ENCODE measurements around the gene EDA.
"Not testable (repeated sequence)": the region's sequence is repeated elsewhere in the genome, so short reads cannot be mapped to it uniquely, and the experiment has no call there.

EDA gene

GRCh38 chrX:69961365-69962072, 345.6 kb downstream of the EDA start:
- DNase-seq, result no peak

GRCh38 chrX:69968950-69969349, 353.0 kb downstream of the EDA start:
- DNase-seq, result no peak

DNA sequence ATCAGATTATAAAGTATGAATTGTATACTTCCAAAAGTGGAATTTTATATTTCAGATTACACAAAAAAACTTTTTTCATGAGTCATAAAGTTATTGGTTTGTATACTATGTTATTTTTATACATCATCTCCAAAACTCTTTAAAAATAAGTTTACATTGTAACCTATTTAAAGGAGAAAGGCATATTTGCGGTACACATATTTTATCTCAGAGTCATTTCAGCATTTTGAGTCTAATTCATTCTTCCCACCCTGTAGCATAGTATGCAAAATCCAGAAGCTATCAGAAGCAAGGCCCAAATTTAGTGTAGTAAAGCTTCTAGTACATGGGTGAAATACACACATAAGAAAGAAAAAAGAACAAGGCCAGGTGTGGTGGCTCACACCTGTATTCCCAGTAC, 353.5 kb downstream of the EDA start:
- no peak for DNase-seq

DNA sequence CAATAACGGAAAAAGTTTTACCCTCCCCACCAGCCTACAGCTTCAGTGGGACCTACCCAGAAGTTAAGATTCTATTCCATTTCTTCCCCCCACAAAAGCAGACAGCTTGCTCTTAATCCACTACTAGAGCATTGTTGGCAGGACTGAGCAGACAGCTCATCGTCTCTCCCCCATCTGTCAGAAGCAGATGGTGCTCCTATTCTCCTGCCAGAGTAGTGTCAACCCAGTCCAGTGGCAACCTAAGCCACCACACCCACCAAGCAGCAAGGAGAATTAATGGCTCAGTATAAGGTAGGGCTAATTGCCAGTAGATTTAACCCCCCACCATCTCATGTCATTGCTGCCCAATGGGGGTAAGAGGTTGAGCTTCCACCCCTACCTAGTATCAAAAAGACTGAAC, 371.8 kb downstream of the EDA start:
- no peak for DNase-seq

DNA sequence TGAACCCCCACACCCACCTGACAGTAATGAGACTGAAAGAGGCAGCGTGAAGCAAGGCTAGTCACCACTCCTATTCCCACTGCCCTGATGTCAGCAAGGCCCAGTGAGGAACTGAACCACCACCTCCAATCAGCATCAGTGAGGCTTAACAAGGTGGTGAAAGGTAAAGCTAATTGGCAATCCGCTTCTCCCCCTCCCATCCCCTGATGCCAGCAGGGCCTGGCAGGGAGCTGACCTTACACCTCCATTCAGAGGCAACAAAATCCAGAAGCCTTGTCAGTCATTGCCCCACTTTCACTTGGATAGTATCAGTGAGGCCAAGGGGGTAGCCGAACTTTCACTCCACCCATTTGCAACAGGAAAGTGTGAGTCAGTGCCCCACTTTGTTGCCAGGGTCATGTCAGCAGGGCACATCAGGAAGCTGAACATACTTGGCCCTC, 373.1 kb downstream of the EDA start:
- no peak for DNase-seq

- no peak for DNase-seq
Observed at GRCh38 chrX:69991685-69992084, 375.8 kb downstream of the EDA start.

DNA sequence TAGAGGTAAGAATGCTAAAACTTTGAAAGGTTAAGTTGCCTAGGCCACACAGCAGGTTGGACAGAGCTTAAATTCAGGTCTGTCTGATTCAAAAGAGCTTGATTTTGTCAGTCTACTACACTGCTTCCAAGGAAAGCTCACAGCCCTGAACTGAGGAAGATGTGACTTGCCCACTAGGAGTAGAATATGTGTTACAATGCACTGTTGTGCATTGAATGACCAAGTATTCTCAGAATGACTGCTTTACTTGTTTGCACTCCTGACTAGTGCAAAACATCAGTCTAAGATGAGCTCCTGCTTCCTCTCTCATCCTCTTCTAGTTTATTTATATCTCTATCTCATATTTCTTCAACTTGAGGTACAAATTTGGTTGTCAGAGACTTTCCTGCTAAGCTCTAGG, 377.6 kb downstream of the EDA start:
- no peak for DNase-seq

DNA sequence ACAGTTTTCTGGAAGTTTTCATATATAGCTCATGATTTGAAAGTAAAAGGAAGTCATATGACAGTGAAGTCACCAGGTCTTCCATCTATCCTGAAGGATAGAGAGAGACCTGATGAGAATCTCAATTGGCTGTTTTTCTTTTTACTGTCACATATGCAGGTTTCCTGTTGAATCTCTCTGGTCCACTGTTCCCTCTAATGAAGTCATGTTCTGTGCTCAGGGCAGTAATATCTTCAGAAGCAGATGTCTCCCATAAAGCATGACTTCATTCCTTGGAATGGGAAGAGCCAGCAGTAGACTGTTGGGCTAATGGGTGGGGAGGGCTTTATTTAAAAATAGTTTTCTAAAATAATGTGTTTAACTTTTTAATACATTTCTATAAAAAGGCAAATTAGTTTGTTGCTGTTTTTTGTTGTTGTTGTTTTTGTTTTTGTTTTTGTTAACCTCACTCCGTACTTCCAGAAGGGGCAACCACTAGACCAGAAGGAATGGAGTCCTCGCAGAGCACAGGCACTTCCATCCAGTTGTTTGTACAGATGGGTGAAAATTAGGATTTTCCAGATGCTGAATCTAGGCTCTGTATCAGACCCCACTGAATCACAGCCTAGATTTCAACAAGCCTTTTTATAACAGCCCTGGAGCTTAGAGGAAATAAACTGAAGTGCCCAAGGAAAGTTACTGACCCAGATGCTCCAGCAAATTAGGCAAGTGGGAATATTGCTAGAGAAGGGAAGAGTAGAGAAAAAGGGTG, 379.6 kb downstream of the EDA start:
- DNase-seq, result no peak

DNA sequence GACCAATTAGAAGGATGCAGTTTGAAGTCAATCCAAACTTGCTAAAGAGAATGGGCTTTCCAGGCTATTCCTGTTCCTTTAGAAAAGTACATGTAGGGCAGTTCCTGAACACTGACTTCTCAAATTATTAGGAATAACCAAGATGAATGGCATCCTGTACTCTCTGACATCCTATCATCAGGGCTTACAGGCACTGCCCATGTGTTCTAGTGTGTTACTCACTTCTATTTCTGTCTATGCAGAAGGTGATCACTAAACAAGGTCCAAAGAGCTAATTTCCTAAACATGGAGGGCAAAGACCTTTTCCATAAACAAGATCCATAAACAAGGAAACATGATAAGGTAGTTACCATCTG, 380.2 kb downstream of the EDA start:
- DNase-seq, result no peak

DNA sequence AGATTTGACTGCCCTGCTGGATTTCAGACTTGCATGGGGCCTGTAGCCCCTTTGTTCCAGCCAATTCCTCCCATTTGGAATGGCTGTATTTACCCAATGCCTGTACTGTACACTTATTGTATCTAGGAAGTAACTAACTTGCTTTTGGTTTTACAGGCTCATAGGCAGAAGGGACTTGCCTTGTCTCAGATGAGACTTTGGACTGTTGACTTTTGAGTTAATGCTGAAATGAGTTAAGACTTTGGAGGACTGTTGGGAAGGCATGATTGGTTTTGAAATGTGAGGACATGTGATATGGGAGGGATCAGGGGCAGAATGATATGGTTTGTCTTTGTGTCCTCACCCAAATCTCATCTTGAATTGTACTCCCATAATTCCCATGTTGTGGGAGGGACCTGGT, 382.4 kb downstream of the EDA start:
- DNase-seq, result not testable (repeated sequence)

DNA sequence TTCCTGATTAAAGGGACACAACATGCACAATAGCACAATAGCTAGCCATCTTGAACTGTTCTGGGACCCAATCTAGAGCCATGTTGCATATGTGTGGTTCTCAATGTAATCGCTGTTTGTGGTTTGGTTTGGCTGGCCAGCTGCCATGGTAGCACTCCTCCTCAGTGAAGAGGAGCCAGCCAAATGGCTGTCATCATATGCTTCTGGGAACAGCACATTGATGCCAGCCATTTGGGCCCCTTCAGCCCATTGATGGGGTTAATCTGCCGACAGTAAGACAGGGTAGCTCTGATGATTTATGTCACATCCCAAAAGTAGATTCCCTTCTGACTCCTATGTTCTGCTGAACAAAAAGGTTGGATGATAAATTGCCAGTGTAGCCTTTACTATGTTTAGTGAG, 385.4 kb downstream of the EDA start:
- DNase-seq, result no peak

- DNase-seq, result no peak
Observed at GRCh38 chrX:70001708-70002341, 385.9 kb downstream of the EDA start.

GRCh38 chrX:70007946-70008345, 392.0 kb downstream of the EDA start:
- DNase-seq, result no peak

DNA sequence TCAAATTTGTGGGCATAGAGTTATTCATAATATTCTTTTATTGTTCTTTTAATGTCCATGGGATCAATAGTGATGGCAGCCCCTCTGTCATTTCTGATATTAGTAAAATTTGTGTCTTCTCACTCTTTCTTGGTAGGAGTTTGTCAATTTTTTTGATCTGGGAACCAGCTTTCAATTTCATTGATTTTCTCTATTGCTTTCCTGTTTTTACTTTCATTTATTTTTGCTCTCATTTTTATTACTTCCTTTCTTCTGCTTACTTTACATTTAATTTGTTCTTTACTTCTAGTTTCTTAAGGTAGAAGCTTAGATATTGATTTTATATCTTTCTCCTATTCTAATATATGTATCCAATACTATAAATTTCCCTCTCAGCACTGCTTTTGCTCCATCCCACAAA, 393.1 kb downstream of the EDA start:
- DNase-seq, result no peak

DNA sequence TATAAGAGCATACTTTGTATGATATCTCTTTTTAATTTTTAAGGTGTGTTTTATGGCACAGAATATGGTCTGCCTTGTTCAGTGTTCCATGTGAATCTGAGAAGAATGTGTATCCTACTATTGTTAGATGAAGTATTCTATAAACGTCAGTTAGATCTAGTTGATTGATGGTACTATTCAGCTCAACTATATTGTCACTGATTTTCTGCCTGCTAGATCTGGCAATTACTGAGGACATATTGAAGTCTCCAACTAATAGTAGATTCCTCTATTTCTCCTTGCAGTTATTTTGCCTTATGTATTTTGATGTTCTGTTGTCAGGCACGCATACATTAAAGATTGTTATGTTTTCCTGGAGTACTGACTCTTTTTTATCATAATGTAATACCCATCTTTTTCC, 394.1 kb downstream of the EDA start:
- DNase-seq, result no peak

- DNase-seq, result no peak
Observed at GRCh38 chrX:70012756-70013155, 396.8 kb downstream of the EDA start.

DNA sequence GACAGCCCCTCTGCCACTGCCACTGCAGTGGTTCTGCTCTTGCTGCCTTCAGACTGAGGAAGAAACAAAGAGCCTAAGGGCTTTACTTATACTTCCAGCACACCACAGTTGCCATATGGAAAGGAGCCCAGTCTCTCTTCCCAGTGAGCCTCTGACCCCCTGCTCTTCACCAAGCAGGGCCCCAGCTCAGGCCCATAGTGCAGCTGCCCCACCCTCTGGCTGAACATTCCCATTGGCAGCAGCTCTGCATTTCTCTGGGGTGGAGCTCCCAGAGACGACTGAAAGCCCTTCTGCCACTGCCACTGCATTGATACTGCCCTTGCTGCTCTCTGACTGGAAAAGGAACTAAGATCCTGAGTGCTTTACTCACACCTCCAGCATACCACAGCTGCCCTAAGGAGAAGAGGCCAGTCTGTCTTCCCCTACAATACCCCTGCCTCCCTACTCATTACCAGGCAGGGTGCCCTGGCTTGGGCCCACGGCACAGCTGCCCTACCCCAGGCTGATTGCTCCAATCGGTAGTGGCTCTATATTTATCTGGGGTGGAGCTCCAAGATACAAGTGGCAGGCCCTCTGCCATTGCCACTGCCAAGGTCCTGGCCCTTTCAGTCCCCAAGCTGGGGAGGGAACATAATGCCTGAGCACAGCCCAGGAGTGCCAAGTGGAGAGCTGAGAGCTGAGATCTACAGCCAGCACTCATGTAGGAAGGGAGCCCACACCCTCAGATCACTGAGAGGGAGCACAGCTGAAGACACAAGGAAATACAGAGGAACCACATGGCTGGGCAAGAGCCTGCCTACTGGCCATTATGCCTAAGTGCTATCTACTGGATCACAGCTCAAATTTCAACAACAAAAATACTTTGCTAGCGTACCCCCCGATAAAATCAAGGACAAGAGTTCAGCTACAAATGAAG, 397.8 kb downstream of the EDA start:
- no peak for DNase-seq

DNA sequence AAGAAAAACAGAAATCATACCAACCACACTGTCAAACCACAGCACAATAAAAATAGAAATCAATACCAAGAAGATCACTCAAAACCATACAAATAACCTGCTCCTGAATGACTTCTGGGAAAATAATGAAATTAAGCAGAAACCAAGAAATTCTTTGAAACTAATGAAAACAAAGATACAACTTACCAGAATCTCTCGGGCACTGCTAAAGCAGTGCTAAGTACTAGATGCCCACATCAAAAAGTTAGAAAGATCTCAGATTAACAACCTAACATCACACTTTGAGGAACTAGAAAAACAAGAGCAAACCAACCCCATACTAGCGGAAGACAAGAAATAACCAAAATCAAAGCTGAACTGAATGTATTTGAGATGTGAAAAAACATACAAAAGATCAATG, 400.6 kb downstream of the EDA start:
- no peak for DNase-seq

GRCh38 chrX:70022616-70023015, 406.7 kb downstream of the EDA start:
- no peak for DNase-seq

DNA sequence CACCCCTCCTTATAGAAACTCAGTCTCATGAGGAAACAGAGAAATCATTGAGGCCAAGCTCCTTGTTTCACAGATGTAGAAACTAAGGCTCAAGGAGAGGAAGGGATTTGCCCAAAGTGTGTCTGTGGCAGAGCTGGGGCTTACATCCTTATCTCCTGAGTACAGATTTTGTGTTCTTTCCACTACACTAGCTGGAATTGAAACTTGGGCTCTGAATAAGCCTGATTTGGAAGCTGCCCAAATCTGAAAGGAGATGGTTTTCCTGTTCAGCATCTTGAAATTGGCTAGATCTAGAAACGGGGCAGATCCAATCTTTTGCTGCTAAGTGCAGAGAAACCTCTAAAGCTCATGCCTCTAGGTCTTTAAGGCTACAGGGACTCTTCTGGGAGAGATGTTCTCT, 409.6 kb downstream of the EDA start:
- no peak for DNase-seq

DNA sequence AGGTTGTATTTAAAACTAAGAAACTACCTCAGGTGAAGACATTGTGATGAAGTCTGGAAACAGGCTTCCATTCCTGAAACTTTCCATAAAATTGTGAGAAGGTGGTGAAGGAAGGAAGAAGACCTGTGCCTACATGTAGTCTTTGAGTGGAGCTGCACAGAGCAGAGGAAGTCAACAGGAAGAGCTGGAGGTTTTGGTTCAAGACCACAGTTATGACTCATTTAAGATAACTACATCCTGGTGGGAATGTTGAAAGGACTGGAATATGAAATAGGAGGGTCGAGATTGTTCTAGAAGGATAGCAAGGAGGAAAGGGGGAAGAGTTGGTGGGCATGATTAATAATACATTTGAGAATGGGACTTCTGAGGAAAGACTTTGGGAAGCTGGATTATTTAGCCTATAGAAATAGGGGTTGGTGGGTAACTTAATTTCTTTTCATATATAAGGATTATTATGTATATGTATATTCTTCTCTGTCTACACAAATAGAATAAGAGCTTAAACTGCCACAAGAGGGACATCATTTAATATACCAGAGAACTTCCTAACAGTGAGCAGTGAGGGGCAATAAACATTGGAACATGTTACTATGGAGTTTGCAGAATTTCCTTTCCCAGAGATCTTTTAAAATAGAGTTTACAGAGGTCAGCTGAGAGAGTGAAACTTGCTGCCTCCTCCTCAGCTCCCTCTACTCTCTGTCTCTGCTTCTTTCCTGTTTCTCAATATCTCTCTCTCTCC, 410.4 kb downstream of the EDA start:
- DNase-seq, result no peak

DNA sequence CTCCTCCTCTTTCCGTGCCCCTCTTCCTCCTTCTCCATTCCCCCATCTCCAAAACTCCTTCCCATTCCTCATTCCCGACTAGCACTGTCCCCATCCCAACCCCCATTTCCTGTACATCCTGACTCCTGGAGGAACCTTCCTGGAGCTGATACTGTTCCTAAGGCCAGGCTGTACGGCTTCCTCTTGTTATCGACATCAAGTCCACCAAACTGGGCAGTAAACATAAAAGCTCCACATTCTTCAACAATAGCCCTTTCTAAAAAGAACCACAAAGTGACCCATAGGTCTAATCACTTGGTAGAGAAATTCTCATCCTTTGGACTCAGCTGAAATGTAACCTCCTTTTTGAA, 410.9 kb downstream of the EDA start:
- DNase-seq, result no peak

GRCh38 chrX:70029863-70030262, 413.9 kb downstream of the EDA start:
- DNase-seq, result no peak
